CD1c-positive myeloid dendritic cell (primary cell): ENCODE data around the gene DCK.
"Not testable (repeated sequence)": the region's sequence is repeated elsewhere in the genome, so short reads cannot be mapped to it uniquely, and the experiment has no call there.

ENCODE experiments used
- DNase-seq: peaks from one replicate; pipeline ENCODE4 v3.0.0-alpha.2; 2016; ENCODE audit errors: extremely low spot score

Gene DCK

GRCh38 chr4:71001363-71001762 is 7.9 kb downstream of the DCK start:
- not testable (repeated sequence) for DNase-seq

GRCh38 chr4:71004281-71004851 is 10.9 kb downstream of the DCK start:
- no peak for DNase-seq

- DNase-seq, result not testable (repeated sequence)
These were observed 11.6 kb downstream of the DCK start for GRCh38 chr4:71005025-71005424.

- peak; percentile 61 for DNase-seq
These were observed 12.9 kb downstream of the DCK start for GRCh38 chr4:71006203-71006907.

GRCh38 chr4:71008196-71008595 is 14.7 kb downstream of the DCK start:
- no peak for DNase-seq

- DNase-seq, result no peak
These were observed 15.6 kb downstream of the DCK start for GRCh38 chr4:71009086-71009485.

GRCh38 chr4:71009890-71010588 is 16.6 kb downstream of the DCK start:
- peak; percentile 51 for DNase-seq

- no peak for DNase-seq
These were observed 18.0 kb downstream of the DCK start for GRCh38 chr4:71011451-71011850.

GRCh38 chr4:71017391-71017790 is 23.9 kb downstream of the DCK start:
- not testable (repeated sequence) for DNase-seq

- DNase-seq, result no peak
These were observed 27.2 kb downstream of the DCK start for GRCh38 chr4:71020611-71021010.

GRCh38 chr4:71025654-71026053 is 32.2 kb downstream of the DCK start:
- no peak for DNase-seq

GRCh38 chr4:71026086-71026485 is 32.6 kb downstream of the DCK start:
- DNase-seq, result no peak

- DNase-seq, result no peak
These were observed 34.2 kb downstream of the DCK start for GRCh38 chr4:71027611-71028010.

- no peak for DNase-seq
These were observed 36.1 kb downstream of the DCK start for GRCh38 chr4:71029504-71029903.

- not testable (repeated sequence) for DNase-seq
These were observed 38.7 kb downstream of the DCK start for GRCh38 chr4:71032106-71032505.

- DNase-seq, result no peak
These were observed 51.8 kb downstream of the DCK start for GRCh38 chr4:71045256-71045655.

- no peak for DNase-seq
These were observed 55.9 kb downstream of the DCK start for GRCh38 chr4:71049395-71049794.

- no peak for DNase-seq
These were observed 57.4 kb downstream of the DCK start for GRCh38 chr4:71050809-71051208.

GRCh38 chr4:71052034-71052433 is 58.6 kb downstream of the DCK start:
- DNase-seq, result no peak

- no peak for DNase-seq
These were observed 59.3 kb downstream of the DCK start for GRCh38 chr4:71052716-71053115.

- not testable (repeated sequence) for DNase-seq
These were observed 60.2 kb downstream of the DCK start for GRCh38 chr4:71053613-71054012.

- DNase-seq, result not testable (repeated sequence)
These were observed 66.1 kb downstream of the DCK start for GRCh38 chr4:71059573-71059972.

GRCh38 chr4:71062436-71062835 is 69.0 kb downstream of the DCK start:
- DNase-seq, result no peak
